HG03432 (cell line): ENCODE data around the gene ST3GAL2.
A peak's percentile ranks its signal among the peaks of the same experiment; 100 is the strongest.

ENCODE experiments used
- ATAC-seq: cut with Tn5 transposase; IDR thresholded peaks from one replicate; pipeline ENCODE4 v1.9.1; 2021; ENCODE audit warnings: mild to moderate bottlenecking, moderate library complexity; ENCODE audit not compliant: unreplicated experiment

Gene ST3GAL2, protein sequence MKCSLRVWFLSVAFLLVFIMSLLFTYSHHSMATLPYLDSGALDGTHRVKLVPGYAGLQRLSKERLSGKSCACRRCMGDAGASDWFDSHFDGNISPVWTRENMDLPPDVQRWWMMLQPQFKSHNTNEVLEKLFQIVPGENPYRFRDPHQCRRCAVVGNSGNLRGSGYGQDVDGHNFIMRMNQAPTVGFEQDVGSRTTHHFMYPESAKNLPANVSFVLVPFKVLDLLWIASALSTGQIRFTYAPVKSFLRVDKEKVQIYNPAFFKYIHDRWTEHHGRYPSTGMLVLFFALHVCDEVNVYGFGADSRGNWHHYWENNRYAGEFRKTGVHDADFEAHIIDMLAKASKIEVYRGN

DNA sequence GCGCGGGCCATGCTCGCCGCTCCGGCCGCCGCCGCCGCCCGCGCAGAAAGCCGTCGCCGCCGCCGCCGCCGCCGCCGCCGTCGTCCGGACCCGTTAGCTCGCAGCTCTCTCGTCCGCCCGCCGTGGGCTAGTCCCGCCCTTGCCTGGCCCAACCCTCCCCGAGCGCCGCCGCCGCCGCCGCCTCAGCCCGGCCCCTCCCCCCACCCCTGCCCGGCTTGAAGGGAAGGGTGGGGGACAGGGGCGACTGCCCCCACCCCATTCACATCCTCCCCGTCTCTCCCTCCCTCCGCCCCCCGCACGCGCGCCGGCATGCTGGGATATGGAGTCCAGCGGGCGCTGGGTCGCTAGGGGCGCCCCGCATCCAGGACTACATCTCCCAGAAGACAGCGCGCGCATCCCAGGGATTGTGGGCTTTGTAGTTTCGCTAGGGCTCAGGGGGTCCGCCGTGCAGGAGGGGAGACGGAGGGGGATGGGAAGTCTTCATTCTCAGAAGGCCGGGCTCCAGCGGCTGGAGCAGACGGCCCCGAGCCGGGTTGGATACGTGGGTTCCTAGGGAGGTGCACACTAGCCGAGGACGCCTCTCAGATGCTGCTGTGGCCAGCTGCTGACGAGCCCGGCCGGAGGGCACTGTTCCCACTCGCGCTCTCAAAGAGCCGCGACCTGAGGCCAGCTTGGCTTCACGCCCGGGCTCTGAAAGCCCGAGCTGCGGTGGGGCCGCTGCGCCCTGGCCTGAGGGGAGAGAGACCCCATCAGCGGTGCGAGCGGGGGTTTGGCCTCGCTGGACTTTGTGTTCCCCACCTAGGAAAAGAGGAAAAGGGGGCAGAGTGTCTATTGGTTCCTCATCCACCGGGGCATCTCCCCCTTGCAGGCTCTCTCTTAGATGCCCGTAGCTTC, at the start of gene ST3GAL2:
TSS of gene ST3GAL2 (minus strand) at position 132 of the 894 bp plus-strand sequence. CDS start 40,570 bp downstream, outside the sequence.
- ATAC-seq, result peak; percentile 84

DNA sequence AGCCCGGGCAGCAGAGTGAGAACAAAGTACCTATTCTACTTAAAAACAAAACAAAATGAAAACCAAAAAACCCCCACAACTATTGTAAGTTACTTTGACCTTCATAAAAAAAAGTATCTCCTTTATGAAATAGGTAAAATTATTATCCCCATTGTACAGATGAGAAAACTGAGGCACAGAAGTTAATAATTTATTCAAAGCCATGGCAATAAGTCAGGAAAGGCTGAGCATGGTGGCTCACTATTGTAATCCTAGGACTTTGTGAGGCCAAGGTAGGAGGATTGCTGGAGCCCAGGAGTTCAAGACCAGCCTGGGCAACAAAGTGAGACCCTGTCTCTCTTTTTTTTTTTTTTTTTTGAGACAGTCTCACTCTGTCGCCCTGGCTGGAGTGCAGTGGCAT, 46.0 kb upstream of the ST3GAL2 start:
- ATAC-seq, result no peak

DNA sequence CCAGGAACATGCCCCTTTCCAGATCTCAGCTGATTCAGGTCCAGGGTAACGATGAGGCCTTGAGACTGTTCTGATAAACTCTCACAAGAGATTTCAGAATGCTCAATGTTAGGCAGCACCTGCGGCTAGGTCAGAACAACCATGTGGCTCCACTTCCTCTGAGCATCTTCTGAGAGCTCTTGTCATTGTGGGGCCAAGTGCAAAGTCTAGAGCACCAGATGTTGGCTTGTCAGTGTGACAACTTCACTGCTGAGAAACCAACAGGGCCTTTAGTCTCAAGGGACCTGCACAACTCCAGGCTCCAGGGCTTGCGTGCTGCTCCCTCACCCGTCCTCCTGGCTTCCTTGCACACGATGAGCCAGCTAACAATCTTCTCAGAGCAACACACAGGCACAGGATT, 44.5 kb upstream of the ST3GAL2 start:
- ATAC-seq, result peak; percentile 64

DNA sequence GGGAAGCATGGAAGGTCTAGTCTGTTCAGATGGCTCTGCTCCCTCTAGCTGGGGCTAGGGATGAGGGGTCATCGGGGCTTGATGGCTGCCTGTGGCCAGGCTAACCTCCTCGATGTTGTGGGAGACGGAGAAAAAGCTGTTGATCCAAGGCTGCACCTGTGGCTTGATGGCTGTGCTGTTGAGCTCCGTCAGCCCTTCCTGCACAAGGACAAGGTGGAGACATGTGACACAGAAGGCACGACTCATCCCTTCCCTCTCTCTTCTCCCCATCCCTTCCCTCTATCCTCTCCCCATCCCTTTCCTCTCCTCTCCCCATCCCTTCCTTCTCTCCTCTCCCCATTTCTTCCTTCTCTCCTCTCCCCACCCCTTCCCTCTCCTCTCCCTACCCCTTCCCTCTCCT, 43.7 kb upstream of the ST3GAL2 start:
- ATAC-seq, result no peak

DNA sequence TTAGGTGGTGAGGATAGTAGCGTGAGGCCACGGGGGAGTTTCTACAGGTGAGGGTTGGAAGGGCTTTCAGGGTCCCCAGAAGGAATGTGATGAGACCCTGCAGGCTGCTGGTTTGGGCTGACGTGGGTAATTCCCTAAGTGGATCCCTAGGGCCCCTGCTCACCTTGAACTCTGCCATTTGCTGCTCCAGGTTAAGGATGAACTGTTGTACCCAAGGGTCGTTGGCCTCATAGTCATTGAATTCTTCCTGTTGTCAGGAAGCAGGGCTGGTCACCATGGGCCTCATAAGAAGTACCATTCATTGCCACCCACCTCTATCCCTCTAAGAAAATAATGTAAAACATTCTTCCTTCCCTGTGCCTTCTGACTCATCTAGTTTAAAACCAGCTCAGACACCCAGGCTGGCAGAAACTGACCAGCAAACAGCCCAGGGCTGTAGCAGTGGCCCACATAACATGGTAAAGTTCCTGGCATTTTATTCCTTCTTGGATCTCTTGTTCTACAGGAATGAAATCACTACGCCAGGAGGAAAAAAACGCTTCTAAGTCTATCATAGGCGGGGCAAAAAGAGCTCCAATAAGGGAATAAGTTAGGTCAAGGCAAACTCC, 43.1 kb upstream of the ST3GAL2 start:
- no peak for ATAC-seq

DNA sequence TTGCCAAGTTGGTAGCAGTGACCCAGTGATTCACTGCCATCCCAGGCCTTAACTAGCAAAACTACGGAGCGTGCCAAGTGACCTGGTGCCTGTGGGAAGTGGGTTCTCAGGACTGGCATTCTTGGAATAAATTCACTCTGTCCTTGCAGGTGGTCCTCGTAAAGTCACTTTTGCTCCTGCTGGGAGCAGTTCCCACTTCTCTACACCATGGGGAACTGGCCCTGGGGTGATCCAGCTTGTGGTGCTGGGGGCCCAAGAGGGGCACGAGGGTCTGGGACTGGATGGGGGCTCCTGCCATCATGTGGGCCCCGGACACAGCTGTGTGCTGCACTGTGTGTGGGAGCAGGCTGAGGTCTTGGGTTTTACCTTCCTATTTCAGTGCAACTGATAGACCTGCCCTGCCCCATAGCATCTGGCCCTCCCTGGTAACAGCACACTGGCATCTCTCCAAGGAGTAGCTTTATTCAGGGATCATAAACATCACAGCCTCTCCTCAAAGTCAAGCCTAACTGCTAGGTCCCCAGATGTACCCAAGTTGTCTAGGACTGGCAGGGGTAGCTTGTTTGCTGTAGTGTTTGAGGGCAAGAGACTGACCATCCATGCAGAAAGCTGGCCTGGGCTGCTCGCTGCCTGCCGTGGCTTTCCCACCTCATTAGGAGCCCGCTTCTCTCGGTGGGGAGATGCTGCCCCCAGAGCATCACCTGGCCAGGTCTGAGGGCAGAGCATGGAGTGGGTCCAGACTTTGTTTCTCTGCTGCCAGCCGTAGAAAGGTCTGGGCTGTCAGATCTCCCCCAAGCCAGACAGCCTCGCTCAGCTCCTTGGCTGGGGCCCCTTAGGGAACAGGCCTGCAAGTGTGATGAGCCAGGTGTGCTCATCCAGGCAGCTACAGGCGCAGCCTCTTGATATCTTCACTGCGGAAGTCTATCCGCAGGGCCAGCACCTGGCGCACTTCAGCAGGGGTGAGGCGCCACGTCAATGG, 41.5 kb upstream of the ST3GAL2 start:
- no peak for ATAC-seq

DNA sequence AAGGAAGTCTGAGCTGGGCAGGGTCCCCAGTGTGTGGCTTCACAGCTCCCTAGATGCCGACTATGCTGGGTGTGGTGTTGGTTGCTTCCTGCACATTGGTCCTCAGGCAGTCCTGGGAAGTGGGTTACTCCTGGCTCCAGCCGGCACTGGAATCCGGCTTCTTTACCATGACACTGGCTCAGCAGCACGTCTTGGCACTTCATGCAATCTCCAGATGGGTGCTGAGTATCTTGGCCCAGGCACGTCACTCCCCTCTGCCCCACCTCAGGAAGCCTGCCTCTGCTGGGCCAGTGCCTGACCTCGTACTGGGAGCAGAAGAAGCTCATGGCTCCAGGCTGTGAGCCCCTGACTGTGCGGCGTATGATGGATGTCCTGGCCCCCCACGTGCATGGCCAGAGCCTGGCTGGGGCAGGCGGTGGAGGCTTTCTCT, 40.0 kb upstream of the ST3GAL2 start:
- no peak for ATAC-seq

DNA sequence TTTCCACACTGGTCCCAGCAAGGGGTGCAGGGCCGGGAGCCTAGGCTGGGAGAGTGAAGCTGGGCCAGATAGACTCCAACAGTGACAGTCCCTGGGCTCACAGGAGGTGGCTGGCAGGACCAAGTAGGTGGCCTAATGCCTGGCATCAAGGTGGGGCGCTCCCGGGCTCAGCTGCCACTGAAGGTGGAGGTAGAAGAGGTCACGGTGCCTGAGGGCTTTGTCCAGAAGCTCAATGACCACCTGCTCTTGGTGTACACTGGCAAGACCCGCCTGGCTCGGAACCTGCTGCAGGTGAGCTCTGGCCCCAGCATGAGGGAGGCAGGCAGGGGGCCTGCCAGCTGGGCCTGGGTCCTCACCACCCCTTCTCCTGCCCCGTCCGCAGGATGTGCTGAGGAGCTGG, 39.3 kb upstream of the ST3GAL2 start:
- ATAC-seq, result no peak

DNA sequence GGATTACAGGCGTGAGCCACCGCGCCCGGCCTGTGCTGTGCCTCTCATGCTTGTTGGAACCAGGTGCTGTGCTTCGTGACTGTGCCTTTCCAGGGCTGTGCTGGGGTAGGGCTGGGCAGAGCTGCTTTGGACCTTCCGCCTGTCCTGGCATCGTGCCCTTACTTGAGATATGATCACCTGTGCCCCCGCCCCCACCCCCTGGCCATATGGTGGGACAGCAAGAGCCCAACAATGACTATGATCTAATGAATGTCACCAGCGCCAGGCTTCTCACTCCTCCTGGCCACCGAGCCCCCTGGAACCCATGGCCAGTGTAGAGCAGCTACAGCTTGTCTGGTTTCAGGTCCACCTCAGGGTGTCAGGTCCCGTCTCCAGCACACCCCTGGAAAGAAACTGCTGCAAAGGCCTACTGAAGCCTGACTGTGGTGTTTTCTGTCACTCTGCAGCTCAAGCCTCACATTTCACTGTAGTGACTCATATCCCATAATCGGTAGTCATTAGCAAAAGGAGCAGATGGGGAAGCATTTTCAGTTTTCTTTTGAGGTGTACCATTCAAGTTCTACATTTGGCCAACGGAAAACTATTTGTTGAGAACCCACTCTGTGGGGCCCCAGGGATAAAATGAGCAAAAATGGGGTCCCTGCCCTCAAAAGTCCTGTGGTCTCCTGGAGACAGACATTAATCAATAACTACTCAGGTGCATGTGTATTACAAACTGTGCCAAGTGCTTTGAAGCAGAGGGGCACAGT, 37.5 kb upstream of the ST3GAL2 start:
- peak; percentile 89 for ATAC-seq

DNA sequence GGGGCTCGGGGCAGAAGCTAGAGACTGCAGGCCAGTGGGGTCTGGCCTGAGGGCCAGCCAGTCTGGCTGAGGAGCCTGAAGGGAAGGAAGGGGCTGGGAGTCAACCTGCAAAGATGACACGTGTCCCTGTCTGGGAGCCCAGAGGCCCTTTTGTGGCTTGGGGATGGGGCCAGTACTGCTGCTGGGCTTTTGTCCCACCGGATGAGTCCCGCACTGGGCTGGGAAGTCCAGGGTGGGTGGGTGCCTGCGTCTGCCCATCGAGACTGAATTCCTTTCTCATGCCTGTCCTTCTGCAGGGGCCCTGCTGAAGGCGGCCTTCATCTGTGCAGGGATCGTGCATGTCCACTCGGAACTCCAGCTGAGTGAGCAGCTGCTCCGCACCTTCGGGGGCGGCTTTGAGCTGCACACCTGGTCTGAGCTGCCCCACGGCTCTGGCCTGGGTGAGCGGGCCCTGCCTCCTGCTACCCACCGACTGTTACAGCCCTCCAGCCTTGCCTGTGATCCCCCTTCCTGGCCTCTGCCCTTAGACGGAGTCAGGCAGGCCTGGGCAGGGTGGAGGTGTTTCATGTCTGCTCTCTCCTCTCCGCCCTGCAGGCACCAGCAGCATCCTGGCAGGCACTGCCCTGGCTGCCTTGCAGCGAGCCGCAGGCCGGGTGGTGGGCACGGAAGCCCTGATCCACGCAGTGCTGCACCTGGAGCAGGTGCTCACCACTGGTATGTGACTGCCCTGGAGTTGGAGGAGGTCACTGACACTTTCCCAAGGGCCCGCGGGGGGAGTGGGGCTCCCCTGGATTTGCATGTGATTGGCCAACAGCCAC, 36.4 kb upstream of the ST3GAL2 start:
- ATAC-seq, result no peak

DNA sequence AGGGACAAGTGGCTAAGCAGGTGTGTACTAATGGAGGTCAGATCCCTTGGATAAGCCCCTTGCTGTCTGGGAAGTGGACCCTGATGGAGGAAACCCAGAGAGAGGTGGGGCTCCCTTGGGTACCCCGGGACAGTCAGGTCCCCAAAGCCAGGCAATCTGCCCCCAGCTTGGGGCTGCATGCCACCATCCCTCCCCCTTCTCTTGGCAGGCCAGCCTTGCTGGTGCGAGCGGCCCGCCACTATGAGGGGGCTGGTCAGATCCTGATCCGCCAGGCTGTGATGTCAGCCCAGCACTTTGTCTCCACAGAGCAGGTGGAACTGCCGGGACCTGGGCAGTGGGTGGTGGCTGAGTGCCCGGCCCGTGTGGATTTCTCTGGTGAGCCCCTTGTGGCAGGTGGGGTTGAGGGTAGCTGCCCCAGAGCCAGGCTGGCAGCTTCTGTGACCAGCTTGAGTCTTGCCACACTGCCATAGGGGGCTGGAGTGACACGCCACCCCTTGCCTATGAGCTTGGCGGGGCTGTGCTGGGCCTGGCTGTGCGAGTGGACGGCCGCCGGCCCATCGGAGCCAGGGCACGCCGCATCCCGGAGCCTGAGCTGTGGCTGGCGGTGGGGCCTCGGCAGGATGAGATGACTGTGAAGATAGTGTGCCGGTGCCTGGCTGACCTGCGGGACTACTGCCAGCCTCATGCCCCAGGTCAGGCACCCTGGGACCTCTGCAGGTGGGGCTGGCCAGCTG, 35.6 kb upstream of the ST3GAL2 start:
- ATAC-seq, result no peak

DNA sequence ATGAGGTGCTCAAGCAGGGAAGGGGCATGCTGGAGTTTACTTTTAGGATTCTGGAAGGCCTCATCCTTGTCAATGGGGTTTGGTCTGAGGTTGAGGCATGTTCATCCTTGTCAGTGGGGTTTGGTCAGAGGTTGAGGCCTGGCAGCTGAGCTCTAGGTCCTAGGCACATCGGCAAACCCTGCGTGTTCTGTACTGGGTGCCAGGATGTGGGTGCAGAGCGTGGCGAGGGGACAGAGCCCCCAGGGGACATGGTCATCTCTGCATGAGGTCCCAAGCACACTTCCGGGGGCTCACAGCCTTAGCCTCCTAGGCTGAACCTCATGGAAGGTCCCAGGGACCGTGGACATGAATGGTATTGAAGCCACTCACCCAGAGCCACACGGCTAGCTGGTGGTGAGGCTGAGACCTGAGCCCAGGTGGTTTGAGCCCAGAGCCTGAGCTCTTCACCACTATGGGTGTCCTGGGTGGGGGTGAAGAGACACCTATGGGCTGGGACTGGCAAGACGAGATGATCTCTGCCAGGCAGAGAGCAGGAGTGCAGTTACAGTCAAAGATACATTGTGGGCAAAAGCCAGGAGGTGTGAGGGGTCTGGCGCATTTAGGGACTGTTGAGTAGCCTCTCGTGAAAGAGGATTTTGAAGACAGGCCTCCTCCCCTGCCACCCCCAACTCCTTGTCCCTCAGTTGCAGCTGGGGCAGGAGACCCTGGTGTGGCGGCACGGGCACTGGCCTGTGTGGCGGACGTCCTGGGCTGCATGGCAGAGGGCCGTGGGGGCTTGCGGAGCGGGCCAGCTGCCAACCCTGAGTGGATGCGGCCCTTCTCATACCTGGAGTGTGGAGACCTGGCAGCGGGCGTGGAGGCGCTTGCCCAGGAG, 34.8 kb upstream of the ST3GAL2 start:
- no peak for ATAC-seq

DNA sequence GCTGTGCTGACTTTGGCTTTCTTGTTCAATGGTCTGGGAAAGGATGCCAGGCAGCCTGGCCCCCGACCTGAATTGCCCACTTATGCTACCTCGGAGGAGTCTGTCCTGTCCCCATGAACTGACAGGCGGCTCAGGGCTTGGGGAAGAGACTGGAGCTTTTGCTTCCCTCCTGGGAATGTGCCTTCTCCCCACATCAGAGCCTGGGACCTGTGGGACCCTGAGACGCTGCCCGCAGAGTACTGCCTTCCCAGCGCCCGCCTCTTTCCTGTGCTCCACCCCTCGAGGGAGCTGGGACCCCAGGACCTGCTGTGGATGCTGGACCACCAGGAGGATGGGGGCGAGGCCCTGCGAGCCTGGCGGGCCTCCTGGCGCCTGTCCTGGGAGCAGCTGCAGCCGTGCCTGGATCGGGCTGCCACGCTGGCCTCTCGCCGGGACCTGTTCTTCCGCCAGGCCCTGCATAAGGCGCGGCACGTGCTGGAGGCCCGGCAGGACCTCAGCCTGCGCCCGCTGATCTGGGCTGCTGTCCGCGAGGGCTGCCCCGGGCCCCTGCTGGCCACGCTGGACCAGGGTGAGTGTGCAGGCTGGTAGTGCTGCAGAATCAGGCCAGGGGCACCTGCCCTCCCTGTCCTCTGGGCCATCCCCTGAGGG, 34.0 kb upstream of the ST3GAL2 start:
- no peak for ATAC-seq

DNA sequence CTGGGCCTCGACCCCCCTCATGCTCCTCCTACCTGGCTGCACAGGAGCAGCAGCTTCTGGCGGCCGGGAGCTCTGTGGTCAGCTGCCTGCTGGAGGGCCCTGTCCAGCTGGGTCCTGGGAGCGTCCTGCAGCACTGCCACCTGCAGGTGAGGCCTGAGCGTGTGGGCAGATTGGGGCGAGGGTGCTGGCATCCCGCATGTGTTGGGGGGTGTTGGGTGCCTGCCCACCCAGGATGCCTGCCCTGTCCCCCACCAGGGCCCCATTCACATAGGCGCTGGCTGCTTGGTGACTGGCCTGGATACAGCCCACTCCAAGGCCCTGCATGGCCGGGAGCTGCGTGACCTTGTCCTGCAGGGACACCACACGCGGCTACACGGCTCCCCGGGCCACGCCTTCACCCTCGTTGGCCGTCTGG, 32.0 kb upstream of the ST3GAL2 start:
- ATAC-seq, result no peak

DNA sequence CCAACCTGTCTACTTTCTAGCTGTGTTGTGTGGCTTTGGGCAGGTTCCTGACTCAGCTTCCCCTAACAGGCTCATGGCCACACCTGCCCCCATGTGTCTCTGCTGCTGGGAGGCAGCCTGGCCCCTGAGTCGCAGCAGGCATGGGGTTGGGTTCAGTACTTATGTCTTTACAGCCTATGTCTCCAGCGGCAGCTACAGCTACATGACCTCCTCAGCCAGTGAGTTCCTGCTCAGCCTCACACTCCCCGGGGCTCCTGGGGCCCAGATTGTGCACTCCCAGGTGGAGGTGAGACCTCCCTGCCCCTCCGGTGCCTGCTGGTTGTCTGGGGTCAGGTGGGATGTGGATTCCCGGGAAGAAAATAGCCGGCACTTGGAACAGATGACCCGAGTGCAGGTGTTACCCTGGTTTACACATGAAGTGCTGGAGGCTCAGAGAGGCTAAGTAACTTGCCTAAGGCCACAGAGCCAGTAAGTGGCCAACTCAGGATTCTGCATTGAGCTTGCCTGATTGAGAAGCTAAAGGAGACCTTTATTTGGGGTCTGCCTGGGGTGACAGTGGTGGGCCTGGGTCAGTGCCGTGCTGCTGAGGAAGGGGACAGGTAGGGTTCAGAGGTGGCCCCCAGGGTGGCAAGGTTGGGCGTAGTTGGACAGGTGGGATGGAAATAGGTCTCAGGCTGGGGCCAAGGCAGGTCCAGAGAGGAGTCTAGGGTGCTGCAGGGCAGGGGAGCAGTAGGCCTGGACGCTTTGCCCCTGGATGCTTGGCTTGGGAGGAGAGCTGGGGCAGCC, 31.4 kb upstream of the ST3GAL2 start:
- no peak for ATAC-seq
